Cardiac fibroblast (primary cell): Measurements from ENCODE around the gene CACNB2.

Experiments used
- DNase-seq, 2 donors: peaks; one replicate each; pipeline versions ENCODE4 v3.0.0 to v3.0.0-alpha.2; 2010; ENCODE audit warnings: low read depth in 2 of 2
- H3K4me3 ChIP-seq, 2 donors: replicated peaks in 1 of 2; 1 replicate in 1 of 2; 2 replicates in 1 of 2; pipeline ENCODE4 v1.5.1; 2011; ENCODE audit warnings: low read depth in 2 of 2, low read length in 2 of 2, mild to moderate bottlenecking in 2 of 2, moderate library complexity in 1 of 2
- CTCF ChIP-seq: IDR thresholded peaks from one replicate; pipeline ENCODE4 v1.5.1; 2011; ENCODE audit warnings: low read depth, mild to moderate bottlenecking, low read length, inconsistent platforms

The CACNB2 gene

GRCh38 chr10:18528292-18528691 lies 388.1 kb downstream of the CACNB2 start:
- H3K4me3 ChIP-seq, result no peak overlapping the region
- DNase-seq, result no peak
- no peak for TF ChIP-seq CTCF

GRCh38 chr10:18532881-18533535 lies 392.8 kb downstream of the CACNB2 start:
- TF ChIP-seq CTCF, result no peak
- no peak overlapping the region for H3K4me3 ChIP-seq
- DNase-seq, result no peak

GRCh38 chr10:18533896-18534295 lies 393.7 kb downstream of the CACNB2 start:
- no peak for TF ChIP-seq CTCF
- no peak for DNase-seq
- no peak overlapping the region for H3K4me3 ChIP-seq

- TF ChIP-seq CTCF, result no peak
- no peak overlapping the region for H3K4me3 ChIP-seq
Measured at GRCh38 chr10:18539335-18539734, 399.1 kb downstream of the CACNB2 start.

GRCh38 chr10:18540195-18540594 lies 400.0 kb downstream of the CACNB2 start:
- TF ChIP-seq CTCF, result no peak
- DNase-seq, result no peak
- H3K4me3 ChIP-seq, result no peak overlapping the region

More at GRCh38 chr10:18539335-18539734, 399.1 kb downstream of the CACNB2 start:
- DNase-seq, result no peak

GRCh38 chr10:18542832-18543231 lies 402.6 kb downstream of the CACNB2 start:
- DNase-seq, result peak; percentile 43 to 52
- H3K4me3 ChIP-seq, result no peak overlapping the region
- no peak for TF ChIP-seq CTCF
